Activated CD8-positive, alpha-beta T cell treated with anti-CD3 and anti-CD28 coated beads, Interleukin-2, amount 10 ng/mL, durations not matched to agents 7 days and 5 days (primary cell): ENCODE data around the gene ITGB1. TPM values are rescaled to one million over a fixed set of nuclear protein-coding genes. Genes with fewer than 3 reads are reported as not detected.
A peak's percentile ranks its signal among the peaks of the same experiment; 100 is the strongest.

Source experiments
- ATAC-seq: fragments of 150-1000 bp; cut with Tn5 transposase; one replicate; pipeline ENCODE4 v1.10.0; 2021; ENCODE audit warnings: moderate library complexity
- CTCF ChIA-PET: fragments of 350-600 bp; sonication (Branson Sonifier 250); formaldehyde crosslinking; loops from one replicate; lab custom pipeline; 2021; ENCODE audit warnings: antibody characterized with exemption; lab: Charles Lee
- POLR2A ChIA-PET: fragments of 350-600 bp; sonication (Branson Sonifier 250); formaldehyde crosslinking; loops from one replicate; lab custom pipeline; 2021; ENCODE audit warnings: antibody characterized with exemption; lab: Charles Lee
- DNase-seq: peaks from one replicate; pipeline ENCODE4 v3.0.0-alpha.2; 2020
- H3K27ac Mint-ChIP-seq: one replicate; pipeline ENCODE4 v1.8.0; 2021; ENCODE audit warnings: mild to moderate bottlenecking, mixed read lengths
- H3K27me3 Mint-ChIP-seq: one replicate; pipeline ENCODE4 v1.8.0; 2021; ENCODE audit warnings: low read depth, mixed read lengths
- H3K36me3 Mint-ChIP-seq: one replicate; pipeline ENCODE4 v1.8.0; 2021; ENCODE audit warnings: low read depth, mixed read lengths
- H3K4me1 Mint-ChIP-seq: one replicate; pipeline ENCODE4 v1.8.0; 2021; ENCODE audit warnings: low read depth, mixed read lengths
- H3K4me3 Mint-ChIP-seq: one replicate; pipeline ENCODE4 v1.8.0; 2021; ENCODE audit warnings: mild to moderate bottlenecking, mixed read lengths
- H3K9me3 Mint-ChIP-seq: one replicate; pipeline ENCODE4 v1.8.0; 2022; ENCODE audit warnings: mixed read lengths; ENCODE audit not compliant: insufficient read depth
- total RNA-seq, 2 experiments: library from RNA; stranded (reverse); gene quantifications; one replicate each; pipeline ENCODE4 v1.2.3, GENCODE V29; 2021

ITGB1 gene
- total RNA-seq, 2 experiments from 2014 or later, result 35.0 to 40.2 TPM

DNA sequence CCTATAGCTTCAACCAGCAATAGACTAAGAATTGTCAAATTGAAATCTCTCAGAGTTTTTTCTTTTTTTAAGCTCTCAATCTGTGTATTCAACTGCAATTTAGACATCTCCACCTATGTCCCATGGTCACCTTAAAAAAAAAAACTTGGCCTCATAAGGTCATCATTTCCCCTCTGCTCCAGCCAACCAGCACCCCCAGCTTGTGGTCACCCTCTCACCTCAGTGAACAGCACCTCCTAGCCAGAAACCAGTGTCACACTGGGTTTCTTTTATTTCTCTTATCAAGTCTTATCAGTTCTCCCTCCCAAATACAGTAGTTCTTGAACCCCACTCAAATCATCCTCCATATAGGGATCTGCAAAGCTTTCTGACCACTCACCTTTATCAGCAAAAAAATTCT is 4.0 kb downstream of the ITGB1 start:
- ChIA-PET CTCF (interaction anchor here (0.6 to 1.1 kb wide), 3 partner anchors 18 to 55 kb away, joined by 3 to 4 read pairs (median 3); no protein-coding TSS in a partner anchor), POLR2A (interaction anchor here (0.7 kb wide), 1 partner anchor 100 kb away, joined by 3 read pairs; no protein-coding TSS in a partner anchor)
- DNase-seq (no peak), ATAC-seq (no peak)
- Mint-ChIP-seq H3K36me3 (peaks cover 9% of the 10 kb centered on the region), H3K4me3 (no peak overlapping the region), H3K4me1 (peaks cover 46% of the 10 kb centered on the region), H3K27me3 (peaks cover 4% of the 10 kb centered on the region), H3K9me3 (no peaks in the 10 kb centered on the region), H3K27ac (peak overlapping the region; percentile 50)

DNA sequence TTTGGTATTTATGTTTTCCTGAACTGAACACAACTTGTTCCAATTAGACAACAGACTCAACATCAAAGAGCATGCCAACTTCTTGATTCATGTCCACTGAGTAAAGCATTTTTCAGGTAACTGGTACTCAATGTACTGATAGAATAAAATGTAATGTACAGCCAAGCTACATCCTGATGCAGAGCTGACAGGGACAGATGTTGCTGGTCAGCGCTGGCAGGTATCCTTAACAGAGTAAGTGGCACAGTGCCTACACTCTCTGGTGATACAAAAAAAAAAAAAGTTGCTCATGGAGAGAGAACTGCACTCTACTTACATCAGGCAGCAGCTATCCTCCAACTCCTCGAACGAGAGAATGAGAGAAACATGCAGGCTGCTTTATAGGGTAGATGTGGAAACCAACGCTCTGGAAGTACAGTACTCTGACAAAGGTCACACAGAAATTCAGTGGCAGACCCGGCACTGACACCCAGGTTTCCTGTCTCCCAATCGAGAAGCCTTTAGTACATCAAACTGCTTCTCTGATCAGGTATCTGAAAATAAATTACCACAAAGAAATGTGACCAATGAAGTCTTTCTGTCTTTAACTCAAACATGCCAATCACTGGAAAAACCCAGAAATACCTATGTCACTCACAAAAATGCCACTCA is 4.6 kb downstream of the ITGB1 start:
- Mint-ChIP-seq H3K9me3 (no peaks in the 10 kb centered on the region), H3K4me3 (no peak overlapping the region), H3K4me1 (peaks cover 45% of the 10 kb centered on the region), H3K27ac (peak overlapping the region; percentile 50), H3K36me3 (peaks cover 11% of the 10 kb centered on the region), H3K27me3 (no peaks in the 10 kb centered on the region)
- POLR2A ChIA-PET, result no interaction called here
- CTCF ChIA-PET, result no interaction called here
- DNase-seq, result no peak
- no peak for ATAC-seq

DNA sequence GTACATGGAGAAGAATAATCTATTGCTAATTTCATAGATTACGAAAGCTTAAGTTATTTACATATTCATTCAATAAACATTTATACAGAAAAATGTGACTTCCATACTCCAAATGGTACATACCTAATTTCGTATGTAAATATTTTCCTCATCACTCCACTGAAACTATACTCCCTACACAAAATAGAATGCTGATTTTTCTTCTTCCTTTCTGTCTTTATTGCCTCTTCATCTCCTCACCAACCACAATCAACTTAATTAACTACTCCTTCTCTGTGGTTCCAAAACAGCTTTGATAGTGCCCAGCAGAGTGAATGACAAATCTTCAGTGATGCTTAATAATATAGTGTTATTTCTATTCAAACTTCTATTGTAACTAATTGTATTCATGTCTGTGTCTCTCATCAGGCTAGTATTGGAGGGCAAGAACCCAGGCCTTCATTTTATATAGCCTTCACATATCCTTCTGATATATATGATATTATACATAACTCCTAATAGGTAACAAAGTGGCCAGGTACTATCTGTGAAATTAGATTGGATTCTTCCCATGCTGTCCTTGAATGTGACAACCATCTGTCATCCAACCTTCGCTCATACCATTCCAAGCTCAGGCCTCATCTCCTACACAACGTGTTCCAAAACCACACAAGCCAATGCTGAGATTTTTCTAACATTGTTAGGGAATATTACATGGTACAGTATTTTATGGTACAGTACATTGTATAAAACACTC is 5.3 kb downstream of the ITGB1 start:
- DNase-seq (no peak), ATAC-seq (no peak)
- CTCF ChIA-PET, result no interaction called here
- no peak overlapping the region for H3K27ac Mint-ChIP-seq
- peaks cover 49% of the 10 kb centered on the region for H3K4me1 Mint-ChIP-seq
- H3K27me3 Mint-ChIP-seq, result no peaks in the 10 kb centered on the region
- no peaks in the 10 kb centered on the region for H3K9me3 Mint-ChIP-seq
- POLR2A ChIA-PET, result no interaction called here
- no peak overlapping the region for H3K4me3 Mint-ChIP-seq
- peaks cover 13% of the 10 kb centered on the region for H3K36me3 Mint-ChIP-seq

DNA sequence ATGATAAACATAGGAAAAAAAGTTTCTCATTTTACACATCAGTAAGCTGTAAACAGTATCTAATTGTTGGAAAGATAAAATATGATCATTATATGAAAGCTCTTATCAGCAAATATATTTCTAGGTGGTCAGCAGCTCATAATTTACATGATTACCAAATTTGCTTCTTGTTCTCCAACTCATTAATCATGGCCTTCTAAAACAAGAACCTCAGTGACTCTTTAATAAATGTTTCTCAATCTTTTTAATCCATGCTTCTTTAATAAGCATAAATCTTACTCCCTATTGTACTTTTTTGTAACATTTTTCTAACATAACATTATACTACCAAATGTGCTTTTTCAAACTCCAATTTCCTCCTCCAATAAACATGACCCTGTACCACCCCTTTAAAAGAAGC is 5.9 kb downstream of the ITGB1 start:
- ATAC-seq (no peak), DNase-seq (no peak)
- Mint-ChIP-seq H3K27ac (no peak overlapping the region), H3K9me3 (no peaks in the 10 kb centered on the region), H3K4me1 (peaks cover 49% of the 10 kb centered on the region), H3K4me3 (no peak overlapping the region), H3K36me3 (peaks cover 13% of the 10 kb centered on the region), H3K27me3 (no peaks in the 10 kb centered on the region)
- ChIA-PET CTCF (no interaction called here), POLR2A (interaction anchor here (1.0 kb wide), 1 partner anchor 28 kb away, joined by 3 read pairs; no protein-coding TSS in a partner anchor)

DNA sequence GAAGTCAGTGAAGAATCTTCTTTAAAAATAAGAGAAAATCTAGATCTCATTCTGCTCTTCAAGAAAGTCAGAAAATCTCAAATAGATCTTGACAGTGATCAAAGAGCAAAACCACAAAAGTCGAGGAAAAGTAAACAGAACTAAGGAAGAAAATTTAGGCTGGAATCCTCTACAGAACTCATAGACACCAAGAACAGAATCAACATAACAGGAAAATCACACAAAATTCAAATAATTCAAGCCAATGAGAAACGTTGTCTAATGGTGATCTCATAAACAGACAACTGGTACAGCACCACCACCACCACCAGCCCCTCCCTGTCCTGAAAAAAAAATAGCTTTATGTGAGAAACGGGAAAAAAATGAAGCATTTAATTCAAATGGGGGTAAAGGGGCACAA is 6.9 kb downstream of the ITGB1 start:
- no peak for DNase-seq
- Mint-ChIP-seq H3K4me1 (peaks cover 49% of the 10 kb centered on the region), H3K4me3 (no peak overlapping the region), H3K27ac (peak overlapping the region; percentile 4), H3K27me3 (no peaks in the 10 kb centered on the region), H3K9me3 (no peaks in the 10 kb centered on the region), H3K36me3 (peaks cover 13% of the 10 kb centered on the region)
- CTCF ChIA-PET, result interaction anchor here (0.9 kb wide), 1 partner anchor 30 kb away, joined by 3 read pairs; no protein-coding TSS in a partner anchor
- no peak for ATAC-seq
- POLR2A ChIA-PET, result interaction anchor here (1.0 kb wide), 1 partner anchor 29 kb away, joined by 3 read pairs; no protein-coding TSS in a partner anchor

DNA sequence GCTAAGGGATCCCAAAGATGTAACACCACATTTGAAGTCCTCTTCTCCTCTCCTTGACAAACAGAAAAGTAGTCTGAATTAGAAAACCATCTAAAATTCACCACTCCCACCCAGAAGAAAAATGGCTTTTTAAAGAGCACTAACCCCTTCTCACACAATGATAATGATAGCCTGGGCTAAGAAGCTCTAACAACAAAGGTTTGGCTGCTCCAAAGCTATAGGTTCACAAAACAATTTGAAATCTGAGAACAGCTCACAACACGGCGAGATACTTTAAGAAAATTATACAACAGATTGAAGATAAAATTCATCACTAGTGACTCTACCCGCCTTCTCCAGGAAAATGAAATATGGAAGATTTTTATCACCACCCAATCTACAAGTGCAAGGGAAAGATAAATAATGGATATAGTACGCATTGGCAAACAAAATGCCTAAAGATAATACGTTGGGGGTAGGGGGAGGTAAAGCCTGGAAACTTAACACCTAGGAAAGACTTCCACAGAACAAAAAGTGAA is 7.4 kb downstream of the ITGB1 start:
- peaks cover 49% of the 10 kb centered on the region for H3K4me1 Mint-ChIP-seq
- no peak overlapping the region for H3K27ac Mint-ChIP-seq
- ChIA-PET CTCF (interaction anchor here (0.9 kb wide), 1 partner anchor 30 kb away, joined by 3 read pairs; no protein-coding TSS in a partner anchor), POLR2A (no interaction called here)
- no peak overlapping the region for H3K4me3 Mint-ChIP-seq
- ATAC-seq, result no peak
- peaks cover 13% of the 10 kb centered on the region for H3K36me3 Mint-ChIP-seq
- H3K27me3 Mint-ChIP-seq, result no peaks in the 10 kb centered on the region
- no peak for DNase-seq
- no peaks in the 10 kb centered on the region for H3K9me3 Mint-ChIP-seq

DNA sequence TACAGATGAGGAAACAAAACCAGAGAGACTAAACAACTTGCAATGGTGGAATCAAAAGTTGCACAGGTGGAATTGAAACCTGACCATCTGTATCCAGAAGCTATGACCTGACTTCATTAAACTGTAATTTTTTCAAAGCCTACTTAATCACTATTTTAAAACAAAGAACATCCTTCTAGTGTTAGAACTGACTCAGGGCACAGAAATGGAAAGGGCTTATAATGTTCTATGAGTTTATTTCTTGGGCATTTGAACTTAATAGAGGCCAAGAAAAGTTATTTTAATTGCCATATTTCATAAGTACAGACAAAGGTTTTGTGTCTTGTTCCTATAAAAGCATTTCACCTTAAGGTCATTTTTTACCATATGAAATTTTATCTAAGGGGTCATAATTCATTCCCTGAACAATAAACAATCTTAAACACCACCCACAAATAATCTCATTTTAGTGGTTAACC is 8.8 kb downstream of the ITGB1 start:
- H3K36me3 Mint-ChIP-seq, result peaks cover 10% of the 10 kb centered on the region
- CTCF ChIA-PET, result no interaction called here
- no peak for ATAC-seq
- no peak overlapping the region for H3K4me3 Mint-ChIP-seq
- no peak for DNase-seq
- POLR2A ChIA-PET, result no interaction called here
- no peaks in the 10 kb centered on the region for H3K9me3 Mint-ChIP-seq
- H3K4me1 Mint-ChIP-seq, result peaks cover 37% of the 10 kb centered on the region
- H3K27ac Mint-ChIP-seq, result no peak overlapping the region
- H3K27me3 Mint-ChIP-seq, result no peaks in the 10 kb centered on the region

DNA sequence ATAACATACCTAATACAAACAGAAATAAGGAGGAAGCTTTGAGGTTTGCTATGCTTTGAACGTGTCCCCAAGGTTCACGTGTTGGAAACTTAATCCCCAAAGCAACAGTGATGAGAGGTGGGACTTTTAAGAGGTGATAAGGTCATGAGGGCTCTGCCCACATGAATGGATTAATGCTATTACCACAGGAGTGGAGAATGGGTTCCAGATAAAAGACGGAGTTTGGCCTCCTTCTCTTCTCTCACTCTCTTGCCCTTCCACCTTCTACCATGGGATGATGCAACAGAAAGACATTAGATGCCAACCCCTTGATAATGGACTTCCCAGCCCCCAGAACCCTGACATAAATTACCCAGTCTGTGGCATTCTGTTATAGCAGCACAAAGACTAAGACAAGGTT is 9.6 kb downstream of the ITGB1 start:
- H3K4me3 Mint-ChIP-seq, result no peak overlapping the region
- peaks cover 30% of the 10 kb centered on the region for H3K4me1 Mint-ChIP-seq
- DNase-seq, result no peak

DNA sequence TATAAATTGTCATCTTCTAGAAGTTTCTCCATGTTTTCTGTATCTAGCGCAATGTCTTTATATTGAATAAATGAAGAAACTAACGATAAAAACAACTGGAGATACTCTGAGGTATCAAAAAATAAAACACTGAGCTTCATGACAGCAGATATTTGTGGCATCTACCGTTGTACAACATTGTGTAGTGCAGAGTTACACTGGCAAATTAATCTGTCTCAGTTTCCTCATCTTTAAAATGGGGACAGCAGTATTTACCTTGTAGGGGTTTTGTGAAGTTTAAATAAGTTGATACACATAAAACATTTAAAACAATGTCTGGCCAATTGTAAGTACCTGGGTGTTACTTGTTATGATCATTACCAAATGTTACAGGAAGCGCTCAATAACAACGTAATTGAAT is 10.4 kb downstream of the ITGB1 start:
- DNase-seq (no peak), ATAC-seq (no peak)
- POLR2A ChIA-PET, result no interaction called here
- H3K4me3 Mint-ChIP-seq, result no peak overlapping the region
- no peaks in the 10 kb centered on the region for H3K9me3 Mint-ChIP-seq
- H3K27me3 Mint-ChIP-seq, result no peaks in the 10 kb centered on the region
- peaks cover 29% of the 10 kb centered on the region for H3K4me1 Mint-ChIP-seq
- H3K27ac Mint-ChIP-seq, result no peak overlapping the region
- CTCF ChIA-PET, result no interaction called here
- H3K36me3 Mint-ChIP-seq, result peaks cover 10% of the 10 kb centered on the region

More for the DNA sequence above, 9.6 kb downstream of the ITGB1 start:
- H3K9me3 Mint-ChIP-seq, result no peaks in the 10 kb centered on the region
- H3K27me3 Mint-ChIP-seq, result no peaks in the 10 kb centered on the region
- CTCF ChIA-PET, result interaction anchor here (1.0 kb wide), 1 partner anchor 205 kb away, joined by 3 read pairs; no protein-coding TSS in a partner anchor
- ATAC-seq, result peak; percentile 55
- no peak overlapping the region for H3K27ac Mint-ChIP-seq
- POLR2A ChIA-PET, result no interaction called here
- peaks cover 10% of the 10 kb centered on the region for H3K36me3 Mint-ChIP-seq

DNA sequence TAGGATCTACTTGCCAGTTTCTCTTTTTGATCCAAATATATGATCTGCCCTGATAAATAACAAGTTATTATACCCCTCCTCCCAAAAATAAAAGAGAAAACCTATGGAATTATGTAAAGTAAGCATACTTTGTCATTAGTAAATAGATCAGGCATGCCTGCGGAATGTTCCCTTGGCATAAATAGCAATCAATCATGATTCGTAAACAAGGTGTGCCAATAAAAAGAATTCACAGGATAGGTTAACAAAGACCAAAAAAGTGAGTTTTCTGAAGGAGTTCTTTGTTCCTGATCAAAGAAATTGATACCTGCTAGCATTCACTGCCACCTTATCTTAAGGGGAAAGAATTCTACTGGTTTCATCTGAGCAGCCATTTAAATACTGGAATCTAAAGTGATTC is 11.9 kb downstream of the ITGB1 start:
- DNase-seq (no peak), ATAC-seq (no peak)
- H3K27me3 Mint-ChIP-seq, result no peaks in the 10 kb centered on the region
- no peak overlapping the region for H3K4me3 Mint-ChIP-seq
- peaks cover 7% of the 10 kb centered on the region for H3K36me3 Mint-ChIP-seq
- H3K4me1 Mint-ChIP-seq, result peaks cover 18% of the 10 kb centered on the region
- no peaks in the 10 kb centered on the region for H3K9me3 Mint-ChIP-seq
- no peak overlapping the region for H3K27ac Mint-ChIP-seq
- POLR2A ChIA-PET, result no interaction called here
- CTCF ChIA-PET, result no interaction called here

DNA sequence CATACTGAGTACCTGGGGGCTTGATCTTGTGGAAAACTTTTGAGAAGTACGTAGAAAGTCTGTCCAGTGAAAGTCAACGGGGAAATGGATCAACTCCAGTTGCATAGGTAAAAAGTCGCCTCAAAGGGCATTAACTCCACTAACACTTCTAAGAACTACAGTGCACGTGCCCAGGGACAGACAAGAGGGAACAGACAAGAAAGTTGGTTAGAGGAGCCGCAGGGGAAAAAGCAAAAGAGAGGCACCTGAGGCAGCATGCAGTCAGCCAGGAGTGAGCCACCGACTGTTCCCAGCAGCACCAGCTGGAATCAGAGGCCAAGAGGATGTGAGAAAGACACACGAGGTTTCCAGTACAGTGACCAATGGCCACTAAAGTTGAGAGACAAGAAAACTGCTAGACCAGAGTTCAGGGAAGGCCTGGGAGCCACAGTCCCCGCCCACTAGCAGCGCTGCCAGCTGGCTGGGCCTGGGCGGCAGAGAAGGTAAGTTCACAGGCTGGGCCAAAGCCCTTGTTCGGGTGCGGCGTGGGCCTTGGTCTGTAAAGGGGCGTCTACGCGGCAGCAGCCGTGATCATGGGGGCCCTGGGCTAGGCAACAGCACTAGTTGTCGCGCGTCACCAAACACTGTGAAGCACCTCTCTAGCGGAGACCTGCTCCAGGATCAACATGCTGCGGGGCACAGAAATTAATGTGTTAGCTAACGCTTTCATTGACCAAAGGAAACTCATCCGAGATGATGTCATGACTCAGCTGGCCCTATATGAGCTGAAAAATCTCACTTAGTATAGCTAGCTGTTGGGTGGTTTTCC is 14.0 kb downstream of the ITGB1 start:
- H3K4me1 Mint-ChIP-seq, result peaks cover 9% of the 10 kb centered on the region
- POLR2A ChIA-PET, result no interaction called here
- no peaks in the 10 kb centered on the region for H3K9me3 Mint-ChIP-seq
- H3K27ac Mint-ChIP-seq, result no peak overlapping the region
- H3K36me3 Mint-ChIP-seq, result peaks cover 4% of the 10 kb centered on the region
- ATAC-seq (no peak), DNase-seq (no peak)
- CTCF ChIA-PET, result interaction anchor here (0.6 to 1.0 kb wide), 2 partner anchors 13 to 65 kb away, joined by 3 read pairs; no protein-coding TSS in a partner anchor
- H3K4me3 Mint-ChIP-seq, result no peak overlapping the region
- no peaks in the 10 kb centered on the region for H3K27me3 Mint-ChIP-seq
